NK-92 treated with Interleukin-12 subunit alpha and Interleukin-12 subunit beta, amount 100 ng/mL, for 24 hours (cell line): ENCODE results near the gene MAP3K3.

ENCODE experiments used
- DNase-seq: peaks from one replicate; lab custom pipeline; 2025; lab: John Stamatoyannopoulos, UW

The MAP3K3 gene

DNA sequence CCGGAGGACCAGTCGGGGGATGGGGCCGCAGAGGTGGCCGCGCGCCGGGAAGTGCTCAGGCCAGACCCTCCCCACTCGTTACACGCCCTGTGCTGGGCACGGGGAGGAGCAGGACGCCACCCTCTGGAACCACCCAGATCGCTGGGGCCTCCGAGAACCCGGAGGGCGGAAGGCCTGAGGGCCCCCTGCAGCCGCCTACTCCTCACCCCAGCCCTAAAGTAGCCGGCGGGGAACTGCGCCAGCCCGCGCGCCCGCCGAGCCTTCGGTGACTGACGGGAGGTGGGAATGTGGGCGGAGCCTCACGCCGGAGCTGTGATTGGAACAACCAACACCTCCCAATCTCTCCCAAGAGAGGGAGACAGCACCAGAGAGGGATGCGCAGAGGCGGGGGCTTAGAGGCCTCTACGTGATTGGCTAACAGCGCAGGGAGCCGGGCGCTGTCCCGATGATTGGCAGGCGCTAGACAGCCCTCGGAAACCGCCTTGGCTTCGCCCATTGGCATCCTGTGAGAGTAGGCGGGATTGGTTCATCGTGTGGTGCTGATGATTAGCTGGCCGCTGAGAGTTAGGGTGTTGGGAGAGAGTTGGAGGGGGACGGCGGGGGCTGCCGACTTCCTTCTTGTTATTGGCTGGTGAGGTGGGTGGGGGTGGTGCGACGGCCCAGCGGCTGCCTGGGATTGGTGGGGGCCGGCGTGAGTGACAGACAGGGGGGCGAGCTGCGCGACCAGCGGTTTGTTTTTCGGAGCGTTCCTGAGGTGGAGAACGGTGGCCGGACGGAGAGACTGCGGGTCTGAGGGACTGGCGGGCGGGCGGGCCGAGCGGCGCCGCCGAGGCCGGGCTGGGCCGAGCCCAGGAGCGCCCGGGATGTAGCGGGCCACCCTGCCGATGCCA, at the start of gene MAP3K3:
Gene MAP3K3 (plus strand): TSS at position 734 of the 890 bp plus-strand sequence. CDS start 343 bp downstream, outside the sequence.
- peak; percentile 99 for DNase-seq

GRCh38 chr17:63573634-63574033, 48.6 kb upstream of the MAP3K3 start:
- no peak for DNase-seq

GRCh38 chr17:63578027-63578768, 44.0 kb upstream of the MAP3K3 start:
- DNase-seq: no peak

DNA sequence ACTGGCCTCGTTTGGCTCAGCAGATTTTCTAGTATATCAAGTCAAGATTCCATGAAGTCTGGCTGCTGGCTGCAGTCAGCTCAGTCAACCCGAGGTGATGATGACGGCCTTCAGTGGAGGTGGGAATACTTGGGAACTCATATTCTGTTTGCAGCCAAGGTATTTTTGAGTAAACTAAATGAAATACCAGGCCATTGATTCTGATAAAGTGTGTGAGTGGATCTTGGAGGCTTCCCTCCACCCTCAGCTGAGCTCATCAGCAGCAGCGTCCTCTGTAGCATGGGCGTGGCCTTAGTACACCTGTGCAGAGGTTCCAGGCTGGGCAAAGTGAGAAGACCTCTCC, 43.5 kb upstream of the MAP3K3 start:
- no peak for DNase-seq

GRCh38 chr17:63579633-63580032, 42.6 kb upstream of the MAP3K3 start:
- no peak for DNase-seq

DNA sequence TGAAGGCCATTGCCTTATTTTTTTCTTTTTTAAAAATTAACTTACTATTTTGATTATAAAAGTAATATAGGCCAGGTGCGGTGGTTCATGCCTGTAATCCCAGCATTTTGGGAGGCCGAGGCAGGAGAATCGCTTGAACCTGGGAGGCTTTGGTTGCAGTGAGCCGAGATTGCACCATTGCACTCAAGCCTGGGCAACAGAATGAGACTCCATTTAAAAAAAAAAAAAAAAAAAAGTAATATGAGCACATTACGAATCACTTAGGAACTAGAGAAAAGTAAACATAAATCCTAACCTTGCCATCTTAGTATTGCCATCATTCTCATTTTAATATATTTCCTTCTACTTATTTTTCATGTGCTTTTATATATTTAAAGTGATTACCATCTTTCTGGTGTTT, 34.4 kb upstream of the MAP3K3 start:
- no peak for DNase-seq

DNA sequence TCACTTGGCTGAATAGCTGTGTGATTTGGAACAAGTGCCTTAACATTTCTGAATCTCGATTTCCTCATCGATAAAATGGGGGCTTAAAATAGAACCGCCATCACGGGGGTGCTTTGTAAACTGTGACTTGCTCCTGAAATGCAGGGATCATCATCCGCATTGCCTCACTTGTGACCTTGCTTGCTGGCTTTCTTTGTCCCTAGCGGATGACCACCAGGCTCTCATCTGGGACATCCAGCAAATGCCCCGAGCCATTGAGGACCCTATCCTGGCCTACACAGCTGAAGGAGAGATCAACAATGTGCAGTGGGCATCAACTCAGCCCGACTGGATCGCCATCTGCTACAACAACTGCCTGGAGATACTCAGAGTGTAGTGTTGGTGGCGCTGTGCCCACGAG, 33.4 kb upstream of the MAP3K3 start:
- no peak for DNase-seq

- DNase-seq: no peak
These were observed 32.6 kb upstream of the MAP3K3 start for GRCh38 chr17:63589646-63590045.

- DNase-seq: no peak
These were observed 29.4 kb upstream of the MAP3K3 start for GRCh38 chr17:63592797-63593196.

- DNase-seq: no peak
These were observed 27.1 kb upstream of the MAP3K3 start for GRCh38 chr17:63595132-63595531.

DNA sequence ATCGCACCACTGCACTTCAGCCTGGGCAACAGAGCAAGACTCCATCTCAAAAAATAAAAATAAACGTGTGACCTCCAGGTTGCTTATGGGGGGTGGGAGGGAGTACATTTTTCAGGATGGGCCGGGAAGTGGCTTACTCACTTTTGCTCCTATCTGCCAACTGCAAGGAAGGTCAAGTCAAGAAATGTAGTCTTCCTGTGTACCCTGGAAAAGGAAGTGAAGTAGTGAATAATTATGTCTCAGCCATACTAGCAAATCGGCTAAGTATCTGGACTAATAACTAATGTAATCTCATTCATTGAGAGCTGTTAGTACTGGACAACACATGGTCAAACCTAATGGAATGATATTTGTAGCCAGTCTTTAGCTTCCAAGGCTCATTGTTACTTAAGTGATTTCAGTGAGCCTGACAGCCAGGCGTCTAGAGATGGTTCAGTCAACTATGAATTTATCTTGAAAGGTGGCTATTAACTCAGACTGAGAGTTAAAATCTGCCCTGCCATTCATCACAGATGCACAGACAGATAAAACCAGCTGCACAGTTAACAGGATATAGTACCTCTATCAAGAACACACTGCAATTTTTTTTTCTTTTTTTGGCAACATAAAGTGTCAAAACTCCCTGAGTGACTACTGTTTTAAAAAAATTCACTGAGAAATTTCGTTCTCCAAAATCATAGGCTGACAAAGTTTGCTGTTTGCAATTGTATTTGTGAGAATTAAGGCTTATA, 25.2 kb upstream of the MAP3K3 start:
- DNase-seq: no peak

- no peak for DNase-seq
These were observed 23.9 kb upstream of the MAP3K3 start for GRCh38 chr17:63598281-63598680.

- DNase-seq: peak; percentile 53
These were observed 21.4 kb upstream of the MAP3K3 start, which contains the start of gene TACO1 for GRCh38 chr17:63600569-63601438. TSS of gene TACO1 (plus strand) at chr17:63600895. CDS start at chr17:63601084, 189 bp downstream.

DNA sequence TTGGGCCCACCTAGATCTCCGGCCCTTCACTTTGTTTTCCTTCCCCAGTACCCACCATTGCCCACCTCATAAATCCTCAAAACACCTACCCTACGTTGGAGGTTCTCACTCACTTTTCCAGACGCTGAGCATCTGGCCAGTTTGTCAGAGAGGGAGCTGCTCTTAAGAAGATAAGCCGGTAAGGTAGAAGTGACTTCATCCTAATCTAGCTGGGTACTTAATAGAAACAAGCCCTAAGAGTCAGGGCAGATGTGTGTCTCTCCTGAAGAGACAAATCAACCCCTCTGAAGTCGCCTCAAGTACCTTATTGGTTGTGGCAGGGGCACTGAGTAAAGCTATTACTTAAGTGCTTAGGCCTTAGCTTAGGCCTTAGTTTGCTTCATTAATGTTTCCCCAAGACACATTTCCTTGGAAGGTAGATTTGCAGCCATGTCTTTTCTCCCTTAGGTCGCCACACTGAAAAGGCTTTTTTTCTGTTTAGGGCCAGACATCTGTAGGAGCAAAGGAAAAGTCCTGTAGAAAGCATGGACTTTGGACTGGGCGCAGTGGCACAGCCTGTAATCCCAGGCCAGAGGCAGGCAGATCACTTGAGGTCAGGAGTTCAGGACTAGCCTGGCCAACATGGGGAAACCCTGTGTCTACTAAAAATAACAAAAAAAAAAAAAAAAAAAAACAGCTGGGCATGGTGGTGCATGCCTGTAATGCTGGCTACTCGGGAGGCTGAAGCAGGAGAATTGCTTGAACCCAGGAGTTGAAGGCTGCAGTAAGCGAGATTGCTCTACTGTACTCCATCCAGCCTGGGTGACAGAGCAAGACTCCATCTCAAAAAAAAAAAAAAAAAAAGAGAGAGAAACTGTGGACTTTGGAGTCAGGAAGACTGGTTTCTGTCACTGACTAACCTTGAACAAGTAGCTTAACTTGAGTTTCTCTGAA, 20.5 kb upstream of the MAP3K3 start:
- no peak for DNase-seq

DNA sequence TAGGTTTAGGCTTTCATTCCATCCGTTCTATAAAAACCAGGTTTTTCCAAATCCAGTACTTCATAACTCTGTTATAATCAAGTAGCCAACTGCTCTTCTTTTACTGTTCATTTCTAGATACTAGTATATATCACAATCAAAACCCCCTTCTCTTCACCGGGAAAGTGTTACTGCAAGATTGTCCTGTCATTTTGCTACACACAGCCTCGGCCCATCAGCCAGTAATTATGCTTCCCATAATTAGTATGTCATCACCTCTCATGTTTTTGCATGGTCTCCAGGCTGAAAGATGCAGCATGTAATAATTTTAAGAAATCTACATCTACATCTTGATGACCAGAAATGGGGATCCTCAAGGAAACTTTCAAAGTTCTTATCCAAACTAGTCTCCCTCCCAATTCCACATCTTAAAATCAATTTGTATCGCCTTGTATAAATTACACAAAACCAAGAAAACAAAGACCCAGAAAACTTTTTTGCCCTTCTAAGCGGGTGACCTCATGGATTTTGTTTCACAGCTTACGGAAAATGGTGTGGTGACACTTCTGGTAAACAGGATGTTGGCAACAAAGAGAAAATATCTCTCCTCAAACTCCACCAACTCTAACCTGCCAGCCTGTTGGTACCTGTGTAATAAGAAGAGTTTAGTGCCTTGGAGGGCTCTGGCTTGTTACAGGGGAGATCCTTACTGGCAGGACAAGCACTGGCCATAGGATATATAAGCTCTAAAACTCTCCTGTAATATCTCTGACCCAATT, 12.2 kb upstream of the MAP3K3 start:
- no peak for DNase-seq

- DNase-seq: no peak
These were observed 11.4 kb upstream of the MAP3K3 start for GRCh38 chr17:63610854-63611253.

GRCh38 chr17:63611354-63611753, 10.9 kb upstream of the MAP3K3 start:
- DNase-seq: no peak

DNA sequence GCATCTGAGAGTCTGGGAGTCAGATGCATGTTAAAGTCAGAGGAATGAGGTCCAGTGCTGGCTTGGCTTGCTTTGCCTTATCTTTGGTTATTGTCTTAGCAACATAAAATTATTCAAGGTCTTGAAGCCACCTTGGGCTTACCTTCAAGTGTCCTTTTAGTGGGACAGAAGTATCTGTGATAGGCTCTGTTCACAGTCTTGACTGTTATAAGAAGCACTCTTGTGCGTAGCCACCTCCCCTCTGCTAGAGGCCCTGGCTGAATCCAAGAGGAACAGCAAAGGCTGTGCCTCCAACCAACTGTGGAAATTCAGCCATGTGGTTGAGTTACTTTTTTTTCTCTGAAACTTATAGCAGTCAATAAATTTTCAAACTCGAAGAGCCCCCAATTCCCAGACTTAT, 8.6 kb upstream of the MAP3K3 start:
- no peak for DNase-seq

DNA sequence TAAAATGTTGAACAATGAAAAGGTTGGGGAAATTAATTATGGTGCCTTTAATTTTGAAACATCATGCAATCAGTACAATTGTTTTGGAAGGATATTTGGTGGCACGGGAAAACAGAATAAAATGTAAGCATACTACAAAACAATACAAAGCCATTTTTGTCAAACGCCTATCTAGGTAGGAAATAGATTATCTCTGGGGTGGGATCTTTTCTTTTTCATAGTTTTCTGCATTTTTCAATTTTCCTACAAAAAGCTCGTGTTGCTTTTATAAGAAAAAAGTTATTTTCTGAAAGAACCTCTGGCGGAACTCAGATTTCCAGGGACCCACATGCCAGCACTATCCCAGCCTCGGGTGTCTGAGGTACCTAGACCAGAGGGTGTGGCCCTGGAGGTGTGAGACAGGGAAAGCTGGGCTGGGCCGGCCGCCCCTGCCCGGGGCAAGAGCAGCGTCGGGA, 961 bp upstream of the MAP3K3 start:
- no peak for DNase-seq
